H1 (cell line): ENCODE measurements around the gene ASCC1. TPM values are rescaled to one million over a fixed set of nuclear protein-coding genes. Genes with fewer than 3 reads are reported as not detected.
A peak's percentile ranks its signal among the peaks of the same experiment; 100 is the strongest.

Source experiments
- CTCF ChIA-PET: fragments of 300-600 bp; sonication (Branson Sonifier 250); formaldehyde crosslinking; loops from one replicate; lab custom pipeline; 2021; ENCODE audit not compliant: partially characterized antibody; lab: Charles Lee
- POLR2A ChIA-PET: fragments of 300-600 bp; sonication (Branson Sonifier 250); formaldehyde crosslinking; loops from one replicate; lab custom pipeline; 2021; ENCODE audit warnings: inconsistent platforms; ENCODE audit not compliant: partially characterized antibody; lab: Charles Lee
- DNase-seq, 2 experiments: peaks; one replicate each; pipeline versions ENCODE4 v3.0.0 to v3.0.0-alpha.2; 2010 to 2022; ENCODE audit warnings: low spot score in 2 of 2, low read depth in 1 of 2, mixed read lengths in 1 of 2
- FAIRE-seq: peaks from 2 replicates; lab custom pipeline; 2011; peaks lifted over from hg19 to GRCh38; lab: Jason Lieb, UNC
- H2AFZ ChIP-seq: 2 replicates; pipeline ENCODE4 v1.8.1; 2012; ENCODE audit warnings: low read length, inconsistent platforms
- H2AK5ac ChIP-seq: 2 replicates; pipeline ENCODE4 v1.6.1; 2013; ENCODE audit warnings: low read depth, low read length
- H2BK120ac ChIP-seq: replicated peaks from 2 replicates; pipeline ENCODE3; 2013; ENCODE audit warnings: low read depth, low read length, inconsistent platforms
- H2BK12ac ChIP-seq: 2 replicates; pipeline ENCODE4 v1.6.1; 2013; ENCODE audit warnings: low read depth, low read length
- H2BK15ac ChIP-seq: 2 replicates; pipeline ENCODE4 v1.6.1; 2013; ENCODE audit warnings: low read length
- H2BK20ac ChIP-seq: 2 replicates; pipeline ENCODE4 v1.6.1; 2013; ENCODE audit warnings: low read length
- H2BK5ac ChIP-seq: 2 replicates; pipeline ENCODE4 v1.6.1; 2013; ENCODE audit warnings: low read depth, low read length
- H3K14ac ChIP-seq: 2 replicates; pipeline ENCODE4 v1.6.1; 2013; ENCODE audit warnings: inconsistent platforms; ENCODE audit not compliant: insufficient read length
- H3K18ac ChIP-seq: 2 replicates; pipeline ENCODE4 v1.6.1; 2013; ENCODE audit warnings: low read length; ENCODE audit errors: extremely low read depth
- H3K23ac ChIP-seq: 2 replicates; pipeline ENCODE4 v1.6.1; 2013; ENCODE audit warnings: inconsistent platforms; ENCODE audit not compliant: insufficient read length
- H3K23me2 ChIP-seq: 2 replicates; pipeline ENCODE4 v1.6.1; 2013; ENCODE audit warnings: low read depth, low read length
- H3K27ac ChIP-seq: 2 replicates; pipeline ENCODE4 v1.6.1; 2011; ENCODE audit warnings: low read depth, low read length, inconsistent platforms
- H3K27me3 ChIP-seq, 4 experiments: replicated peaks in 1 of 4; 1 replicate in 1 of 4; 2 replicates in 3 of 4; pipeline versions ENCODE4 v1.6.1 to v1.8.1; 2011 to 2013; ENCODE audit warnings: low read length in 3 of 4, mild to moderate bottlenecking in 3 of 4, inconsistent platforms in 2 of 4, mixed read lengths in 2 of 4, moderate library complexity in 1 of 4; ENCODE audit not compliant: control insufficient read depth in 3 of 4, insufficient read depth in 3 of 4; ENCODE audit errors: extremely low read depth in 1 of 4
- H3K36me3 ChIP-seq, 4 experiments: 2 replicates each; pipeline versions ENCODE4 v1.6.1 to v1.8.1; 2011 to 2013; ENCODE audit warnings: mild to moderate bottlenecking in 4 of 4, low read length in 3 of 4, moderate library complexity in 2 of 4, control low read depth in 1 of 4, inconsistent platforms in 1 of 4; ENCODE audit not compliant: insufficient read depth in 4 of 4, control insufficient read depth in 2 of 4
- H3K4ac ChIP-seq: replicated peaks from 2 replicates; pipeline ENCODE3; 2013; ENCODE audit warnings: low read length, low read depth, mixed read lengths, inconsistent platforms; ENCODE audit not compliant: insufficient read length
- H3K4me1 ChIP-seq, 4 experiments: replicated peaks in 1 of 4; 1 replicate in 1 of 4; 2 replicates in 3 of 4; pipeline versions ENCODE4 v1.6.1 to v1.8.1; 2011 to 2013; ENCODE audit warnings: low read length in 3 of 4, inconsistent platforms in 2 of 4, mixed read lengths in 1 of 4; ENCODE audit not compliant: insufficient read depth in 4 of 4, control insufficient read depth in 3 of 4
- H3K4me2 ChIP-seq, 2 experiments: 2 replicates each; pipeline versions ENCODE4 v1.6.1 to v1.8.1; 2011 to 2013; ENCODE audit warnings: low read depth in 2 of 2, low read length in 2 of 2, control low read depth in 1 of 2, inconsistent platforms in 1 of 2, mild to moderate bottlenecking in 1 of 2; ENCODE audit not compliant: insufficient read depth in 1 of 2
- H3K4me3 ChIP-seq, 4 experiments: fragments of 200-600, 300-600 bp in 1 of 4; sonication (generic), shearing (Covaris generic), sonication (Bioruptor Twin) in 1 of 4; 2 replicates each; pipeline versions ENCODE4 v1.5.1 to v1.8.1; 2011 to 2016; ENCODE audit warnings: low read length in 4 of 4, low read depth in 3 of 4, control low read depth in 2 of 4, inconsistent platforms in 2 of 4, mild to moderate bottlenecking in 2 of 4, mixed read lengths in 1 of 4, moderate library complexity in 1 of 4; ENCODE audit not compliant: insufficient read depth in 2 of 4; ENCODE audit errors: extremely low read depth in 1 of 4
- H3K56ac ChIP-seq: replicated peaks from 2 replicates; pipeline ENCODE3; 2013; ENCODE audit warnings: low read depth, mild to moderate bottlenecking, mixed read lengths, low read length, inconsistent platforms; ENCODE audit not compliant: insufficient read length
- H3K79me1 ChIP-seq: 2 replicates; pipeline ENCODE4 v1.6.1; 2013; ENCODE audit warnings: low read depth, low read length, control low read depth
- H3K79me2 ChIP-seq, 2 experiments: 2 replicates each; pipeline versions ENCODE4 v1.6.1 to v1.8.1; 2012 to 2013; ENCODE audit warnings: low read length in 2 of 2, mild to moderate bottlenecking in 2 of 2, inconsistent platforms in 1 of 2; ENCODE audit not compliant: insufficient read depth in 2 of 2, control insufficient read depth in 1 of 2
- H3K9ac ChIP-seq, 4 experiments: replicated peaks in 1 of 4; 1 replicate in 1 of 4; 2 replicates in 3 of 4; pipeline versions ENCODE4 v1.6.1 to v1.8.1; 2011 to 2013; ENCODE audit warnings: low read depth in 3 of 4, low read length in 3 of 4, control low read depth in 2 of 4, mild to moderate bottlenecking in 2 of 4, moderate library complexity in 2 of 4, inconsistent platforms in 1 of 4; ENCODE audit errors: extremely low read depth in 1 of 4
- H3K9me3 ChIP-seq, 2 experiments: 2 replicates each; pipeline versions ENCODE4 v1.6.1 to v1.8.1; 2012 to 2013; ENCODE audit warnings: mild to moderate bottlenecking in 2 of 2, moderate library complexity in 2 of 2, control low read depth in 1 of 2, inconsistent platforms in 1 of 2, low read depth in 1 of 2, low read length in 1 of 2, mixed read lengths in 1 of 2; ENCODE audit not compliant: insufficient read depth in 2 of 2
- H4K20me1 ChIP-seq, 2 experiments: replicated peaks in 1 of 2; 2 replicates each; pipeline versions ENCODE3 to v1.8.1; 2011 to 2013; ENCODE audit warnings: inconsistent platforms in 2 of 2, low read length in 2 of 2, mild to moderate bottlenecking in 1 of 2; ENCODE audit not compliant: insufficient read depth in 2 of 2, control insufficient read depth in 1 of 2
- H4K5ac ChIP-seq: 2 replicates; pipeline ENCODE4 v1.6.1; 2013; ENCODE audit warnings: low read length, low read depth, mixed read lengths, inconsistent platforms; ENCODE audit not compliant: insufficient read length
- H4K8ac ChIP-seq: 2 replicates; pipeline ENCODE4 v1.8.0; 2013; ENCODE audit warnings: mild to moderate bottlenecking, moderate library complexity, low read length, inconsistent platforms; ENCODE audit not compliant: insufficient read depth; ENCODE audit errors: extremely low read depth
- H4K91ac ChIP-seq: replicated peaks from 2 replicates; pipeline ENCODE3; 2013; ENCODE audit warnings: low read length, mixed read lengths, inconsistent platforms; ENCODE audit not compliant: insufficient read length
- BACH1 ChIP-seq: IDR thresholded peaks from 2 replicates; pipeline ENCODE4 v1.6.1; 2012; ENCODE audit warnings: low read length, improper control_type of control experiment
- BRCA1 ChIP-seq: IDR thresholded peaks from 2 replicates; pipeline ENCODE4 v1.6.1; 2012; ENCODE audit warnings: low read depth, low read length, improper control_type of control experiment
- EGR1 ChIP-seq: IDR thresholded peaks from 2 replicates; pipeline ENCODE4 v1.6.1; 2011; ENCODE audit warnings: low read depth, low read length, borderline replicate concordance
- NANOG ChIP-seq: IDR thresholded peaks from 2 replicates; pipeline ENCODE4 v1.6.1; 2011; ENCODE audit warnings: low read length, low read depth, mild to moderate bottlenecking, inconsistent platforms; ENCODE audit not compliant: insufficient read depth, poor library complexity, severe bottlenecking
- YY1 ChIP-seq: IDR thresholded peaks from 2 replicates; pipeline ENCODE4 v1.6.1; 2011; ENCODE audit warnings: low read depth, mild to moderate bottlenecking, low read length
- WGBS, 2 experiments: shearing (Covaris generic) in 1 of 2; methylation state at CpG; one replicate each; pipeline versions ENCODE4 v1.1.6 to v1.1.7; 2013 to 2015; ENCODE audit warnings: low lambda C conversion rate in 2 of 2, mixed read lengths in 2 of 2, inconsistent platforms in 1 of 2, low coverage in 1 of 2, missing lambda C conversion rate in 1 of 2; ENCODE audit not compliant: insufficient replicate concordance in 2 of 2, insufficient coverage in 1 of 2, insufficient read length in 1 of 2; ENCODE audit errors: extremely low coverage in 1 of 2, missing lambda C conversion rate in 1 of 2; 5-methylcytosine and 5-hydroxymethylcytosine counted together
- polyA plus RNA-seq, 7 experiments: library from polyadenylated mRNA; depleted of rRNA in 3 of 7; stranded (reverse) in 5 of 7; unstranded in 2 of 7; fragments of >200 nt in 5 of 7; fragments of 200-250 nt in 2 of 7; gene quantifications; 1 replicate in 5 of 7; 2 replicates in 1 of 7; 4 replicates in 1 of 7; pipeline versions ENCODE4 v1.2.1 to v1.2.3, GENCODE V29; 2011 to 2013; ENCODE audit warnings: missing spikeins in 2 of 7, mixed read lengths in 2 of 7
- total RNA-seq: library from RNA; stranded (reverse); fragmentation: NEBNext Ultra II Directional; extraction: Animal tissue kit (Norgen Biotek cat#: 25700); gene quantifications from 2 replicates; pipeline ENCODE4 v1.2.1, GENCODE V29; 2021

The ASCC1 gene
- total and polyA plus RNA-seq, 2 of the 8 experiments (the other 6 are each of a cell fraction or from before 2014, with no cell fraction given), result 25.6 to 35.8 TPM

GRCh38 chr10:72075376-72076115 is 140.5 kb downstream of the ASCC1 start:
- Histone ChIP-seq H2BK20ac (no peak overlapping the region), H3K79me1 (no peaks in the 10 kb centered on the region), H2BK5ac (no peak overlapping the region), H2AFZ (no peak overlapping the region), H3K36me3 (no peaks in the 10 kb centered on the region; a peak in 1 of 8 replicates), H3K27me3 (no peaks in the 10 kb centered on the region), H4K8ac (peak overlapping the region; percentile 60; the same call in 1 of the 2 replicates), H4K91ac (no peak overlapping the region), H3K4me3 (no peak overlapping the region), H3K9me3 (no peaks in the 10 kb centered on the region), H3K4me1 (peaks cover 0 to 5% (median 1%) of the 10 kb centered on the region in 4 experiments; a peak in 3 of 7 replicates), H3K9ac (no peak overlapping the region), H3K14ac (no peak overlapping the region), H3K27ac (no peak overlapping the region), H3K4ac (no peak overlapping the region), H2AK5ac (no peak overlapping the region), H2BK12ac (no peak overlapping the region), H4K5ac (no peak overlapping the region), H4K20me1 (no peaks in the 10 kb centered on the region), H3K18ac (no peak overlapping the region), H2BK120ac (no peak overlapping the region), H3K79me2 (no peaks in the 10 kb centered on the region), H3K56ac (no peak overlapping the region), H3K4me2 (no peak overlapping the region), H2BK15ac (no peak overlapping the region), H3K23me2 (no peaks in the 10 kb centered on the region), H3K23ac (no peak overlapping the region)
- DNase-seq (no peak), FAIRE-seq (no peak)
- POLR2A ChIA-PET, result no interaction called here
- WGBS, 2 experiments, result 85% methylated on average over 12 of the region's 12 CpGs; no CpG with 5 or more reads in 1 of the 2 experiments
- TF ChIP-seq BACH1, result no peak
- no peak for TF ChIP-seq BRCA1
- no peak for TF ChIP-seq NANOG
- no peak for TF ChIP-seq EGR1
- no peak for TF ChIP-seq YY1
- CTCF ChIA-PET, result interaction anchor here (0.9 to 2.9 kb wide), 4 partner anchors 8 to 251 kb away, joined by 3 to 10 read pairs (median 6); no protein-coding TSS in a partner anchor
